ENCODE data around the gene ERCC3. TPM values are rescaled to one million over a fixed set of nuclear protein-coding genes. Genes with fewer than 3 reads are reported as not detected.
"Not testable (repeated sequence)": the region's sequence is repeated elsewhere in the genome, so short reads cannot be mapped to it uniquely, and the experiment has no call there.

The ERCC3 gene
- total and polyA plus RNA-seq, 8 donors, result 31.0 to 85.4 (median 74.5) TPM

GRCh38 chr2:127229555-127229954 lies 64.4 kb downstream of the ERCC3 start:
- no peaks in the 10 kb centered on the region for H3K36me3 ChIP-seq
- no peak overlapping the region for H3K4me3 ChIP-seq
- H3K27me3 ChIP-seq, result peaks cover 0 to 16% of the 10 kb centered on the region in 2 donors
- peaks cover 0 to 6% of the 10 kb centered on the region in 2 donors for H3K9me3 ChIP-seq
- intact Hi-C loops (cut with DNase I), result no loop called here
- no peak for ATAC-seq
- no peak for TF ChIP-seq CTCF (IDR thresholded peaks at IDR 0.05)
- H3K4me1 ChIP-seq, result peaks cover 0 to 7% of the 10 kb centered on the region in 2 donors
- H3K27ac ChIP-seq, result no peak overlapping the region
- no peak for DNase-seq

GRCh38 chr2:127228102-127228501 lies 65.8 kb downstream of the ERCC3 start:
- Histone ChIP-seq H3K27ac (no peak overlapping the region), H3K9me3 (peaks cover 0 to 6% of the 10 kb centered on the region in 2 donors), H3K36me3 (no peaks in the 10 kb centered on the region), H3K4me3 (no peak overlapping the region), H3K4me1 (peaks cover 0 to 7% of the 10 kb centered on the region in 2 donors), H3K27me3 (peaks cover 0 to 29% of the 10 kb centered on the region in 2 donors)
- DNase-seq, result no peak
- TF ChIP-seq CTCF (IDR thresholded peaks at IDR 0.05), result no peak
- no peak for ATAC-seq
- intact Hi-C loops (cut with DNase I), result no loop called here

GRCh38 chr2:127227264-127227660 lies 66.7 kb downstream of the ERCC3 start:
- DNase-seq; ATAC-seq; H3K4me1 ChIP-seq; H3K36me3 ChIP-seq; H3K4me3 ChIP-seq; intact Hi-C loops (cut with DNase I); H3K9me3 ChIP-seq: not testable (repeated sequence)
- peak overlapping the region; percentile 33 to 59 for H3K27ac ChIP-seq
- peaks cover 0 to 37% of the 10 kb centered on the region in 2 donors for H3K27me3 ChIP-seq

GRCh38 chr2:127226520-127227263 lies 67.3 kb downstream of the ERCC3 start:
- TF ChIP-seq CTCF (IDR thresholded peaks at IDR 0.05), result no peak
- DNase-seq, result peak; percentile 46 to 88 (median 84)
- no peaks in the 10 kb centered on the region for H3K36me3 ChIP-seq
- intact Hi-C loops (cut with DNase I), result no loop called here
- peaks cover 0 to 7% of the 10 kb centered on the region in 2 donors for H3K4me1 ChIP-seq
- peak; percentile 95 for ATAC-seq
- no peak overlapping the region for H3K4me3 ChIP-seq
- H3K27me3 ChIP-seq, result peaks cover 0 to 43% of the 10 kb centered on the region in 2 donors
- H3K27ac ChIP-seq, result peak overlapping the region; percentile 33 to 59
- peaks cover 0 to 6% of the 10 kb centered on the region in 2 donors for H3K9me3 ChIP-seq

- no peak for TF ChIP-seq CTCF (IDR thresholded peaks at IDR 0.05)
- H3K27me3 ChIP-seq, result peaks cover under 1 to 49% of the 10 kb centered on the region in 2 donors
- DNase-seq (no peak), ATAC-seq (no peak)
- H3K27ac ChIP-seq, result no peak overlapping the region
- H3K9me3 ChIP-seq, result peaks cover 0 to 6% of the 10 kb centered on the region in 2 donors
- intact Hi-C loops (cut with DNase I), result no loop called here
- no peaks in the 10 kb centered on the region for H3K36me3 ChIP-seq
- no peak overlapping the region for H3K4me3 ChIP-seq
- H3K4me1 ChIP-seq, result peaks cover 0 to 7% of the 10 kb centered on the region in 2 donors
Observed at GRCh38 chr2:127226132-127226519, 67.8 kb downstream of the ERCC3 start.

Measured in left lung (tissue), 10 donors.